ENCODE measurements around the gene CCDC15.

GRCh38 chr11:125072218-125072960, 118.4 kb downstream of the CCDC15 start:
- TF ChIP-seq CTCF (IDR thresholded peaks at IDR 0.05) (no peak), EP300 (IDR thresholded peaks at IDR 0.05) (no peak)

Measured in stomach (tissue), 4 donors.